Measurements from ENCODE around the gene COCH.

GRCh38 chr14:30889244-30889594 is 14.9 kb downstream of the COCH start:
- TF ChIP-seq CTCF (IDR thresholded peaks at IDR 0.05), result no peak
- no peak for TF ChIP-seq POLR2A (IDR thresholded peaks at IDR 0.05)

Data from lower leg skin (tissue), 3 donors.